Common myeloid progenitor, CD34-positive (primary cell): ENCODE measurements around the gene LRMDA.

Experiments
- CTCF ChIA-PET: fragments of 350-600 bp; sonication (Branson Sonifier 250); formaldehyde crosslinking; loops from one replicate; lab custom pipeline; 2021; ENCODE audit warnings: antibody characterized with exemption; lab: Charles Lee
- POLR2A ChIA-PET: fragments of 350-600 bp; sonication (Branson Sonifier 250); formaldehyde crosslinking; loops from one replicate; lab custom pipeline; 2021; ENCODE audit warnings: antibody characterized with exemption; lab: Charles Lee
- DNase-seq, 3 donors: peaks; one replicate each; pipeline versions ENCODE4 v3.0.0 to v3.0.0-alpha.2; 2013
- H3K27ac ChIP-seq, 2 experiments: 1 replicate in 1 of 2; 2 replicates in 1 of 2; pipeline ENCODE4 v1.7.0; 2013; ENCODE audit warnings: inconsistent platforms in 2 of 2, low read length in 2 of 2, mild to moderate bottlenecking in 2 of 2, low read depth in 1 of 2, moderate library complexity in 1 of 2; ENCODE audit not compliant: severe bottlenecking in 2 of 2, insufficient read depth in 1 of 2, poor library complexity in 1 of 2
- H3K27me3 ChIP-seq, 5 experiments: replicated peaks in 2 of 5; 1 replicate in 3 of 5; 2 replicates in 2 of 5; pipeline versions ENCODE4 v1.6.1 to v1.7.0; 2013; ENCODE audit warnings: low read length in 4 of 5, mild to moderate bottlenecking in 2 of 5, moderate library complexity in 2 of 5, inconsistent platforms in 1 of 5; ENCODE audit not compliant: insufficient read depth in 5 of 5, control insufficient read depth in 4 of 5
- H3K36me3 ChIP-seq, 4 experiments: 1 replicate in 2 of 4; 2 replicates in 2 of 4; pipeline versions ENCODE4 v1.6.1 to v1.7.0; 2013; ENCODE audit warnings: low read length in 3 of 4, control low read depth in 1 of 4, mild to moderate bottlenecking in 1 of 4; ENCODE audit not compliant: control insufficient read depth in 4 of 4, insufficient read depth in 4 of 4
- H3K4me1 ChIP-seq, 4 experiments: 1 replicate in 3 of 4; 2 replicates in 1 of 4; pipeline versions ENCODE4 v1.6.1 to v1.7.1; 2013; ENCODE audit warnings: low read length in 3 of 4, mild to moderate bottlenecking in 3 of 4, control low read depth in 1 of 4, inconsistent platforms in 1 of 4, moderate library complexity in 1 of 4; ENCODE audit not compliant: control insufficient read depth in 4 of 4, insufficient read depth in 4 of 4; ENCODE audit errors: control extremely low read depth in 1 of 4
- H3K4me3 ChIP-seq, 7 experiments: 1 replicate in 4 of 7; 2 replicates in 3 of 7; pipeline versions ENCODE4 v1.5.1 to v1.7.0; 2013; ENCODE audit warnings: mild to moderate bottlenecking in 7 of 7, low read length in 6 of 7, moderate library complexity in 6 of 7, inconsistent platforms in 2 of 7, low read depth in 2 of 7, control low read depth in 1 of 7; ENCODE audit not compliant: insufficient read depth in 4 of 7, control insufficient read depth in 1 of 7; ENCODE audit errors: extremely low read depth in 1 of 7
- H3K9me3 ChIP-seq, 5 experiments: 1 replicate in 4 of 5; 2 replicates in 1 of 5; pipeline versions ENCODE4 v1.6.1 to v1.7.1; 2013; ENCODE audit warnings: low read length in 4 of 5, mild to moderate bottlenecking in 2 of 5, inconsistent platforms in 1 of 5, low read depth in 1 of 5, moderate library complexity in 1 of 5; ENCODE audit not compliant: control insufficient read depth in 4 of 5, insufficient read depth in 2 of 5; ENCODE audit errors: control extremely low read depth in 1 of 5
- WGBS: methylation state at CpG from one replicate; pipeline ENCODE4 v1.1.5; 2013; ENCODE audit not compliant: insufficient coverage; 5-methylcytosine and 5-hydroxymethylcytosine counted together

Gene LRMDA

GRCh38 chr10:76230921-76231285 lies 799.5 kb downstream of the LRMDA start:
- Histone ChIP-seq H3K27me3 (no peaks in the 10 kb centered on the region), H3K27ac (no peak overlapping the region), H3K36me3 (no peaks in the 10 kb centered on the region), H3K4me3 (no peak overlapping the region), H3K4me1 (no peaks in the 10 kb centered on the region), H3K9me3 (no peaks in the 10 kb centered on the region)
- POLR2A ChIA-PET: no interaction called here
- no peak for DNase-seq
- CTCF ChIA-PET: no interaction called here
- no CpG with 5 or more reads among the region's 1 CpG for WGBS

- H3K27ac ChIP-seq: no peak overlapping the region
- POLR2A ChIA-PET: no interaction called here
- CTCF ChIA-PET: no interaction called here
- WGBS: no CpG with 5 or more reads among the region's 2 CpGs
- no peaks in the 10 kb centered on the region for H3K4me1 ChIP-seq
- DNase-seq: no peak
- H3K4me3 ChIP-seq: no peak overlapping the region
- no peaks in the 10 kb centered on the region for H3K27me3 ChIP-seq
- no peaks in the 10 kb centered on the region for H3K9me3 ChIP-seq
- H3K36me3 ChIP-seq: no peaks in the 10 kb centered on the region
Observed at GRCh38 chr10:76231286-76231934, 800.0 kb downstream of the LRMDA start.

- no peaks in the 10 kb centered on the region for H3K27me3 ChIP-seq
- ChIA-PET POLR2A (no interaction called here), CTCF (no interaction called here)
- no peak overlapping the region for H3K4me3 ChIP-seq
- no peak overlapping the region for H3K27ac ChIP-seq
- H3K9me3 ChIP-seq: no peaks in the 10 kb centered on the region
- WGBS: 100% methylated on average over 3 of the region's 4 CpGs
- H3K4me1 ChIP-seq: no peaks in the 10 kb centered on the region
- no peak for DNase-seq
- H3K36me3 ChIP-seq: no peaks in the 10 kb centered on the region
Observed at GRCh38 chr10:76234499-76235226, 803.2 kb downstream of the LRMDA start.

- POLR2A ChIA-PET: no interaction called here
- no peaks in the 10 kb centered on the region for H3K27me3 ChIP-seq
- no peak for DNase-seq
- no peak overlapping the region for H3K27ac ChIP-seq
- CTCF ChIA-PET: no interaction called here
- H3K4me1 ChIP-seq: no peaks in the 10 kb centered on the region
- no peaks in the 10 kb centered on the region for H3K36me3 ChIP-seq
- H3K9me3 ChIP-seq: no peaks in the 10 kb centered on the region
- H3K4me3 ChIP-seq: no peak overlapping the region
- WGBS: no CpG with 5 or more reads among the region's 2 CpGs
Observed at GRCh38 chr10:76236356-76236755, 804.9 kb downstream of the LRMDA start.

GRCh38 chr10:76242956-76243355 lies 811.5 kb downstream of the LRMDA start:
- Histone ChIP-seq H3K27me3 (no peaks in the 10 kb centered on the region), H3K9me3 (no peaks in the 10 kb centered on the region), H3K4me3 (no peak overlapping the region), H3K36me3 (no peaks in the 10 kb centered on the region), H3K4me1 (no peaks in the 10 kb centered on the region), H3K27ac (no peak overlapping the region)
- ChIA-PET CTCF (no interaction called here), POLR2A (no interaction called here)
- 94% methylated on average over 6 of the region's 8 CpGs for WGBS
- DNase-seq: no peak

- H3K27me3 ChIP-seq: no peaks in the 10 kb centered on the region
- DNase-seq: no peak
- no peaks in the 10 kb centered on the region for H3K36me3 ChIP-seq
- ChIA-PET POLR2A (interaction anchor here (0.6 kb wide), 1 partner anchor 9 kb away, joined by 3 read pairs; no protein-coding TSS in a partner anchor), CTCF (no interaction called here)
- 100% methylated on average over 3 of the region's 5 CpGs for WGBS
- H3K27ac ChIP-seq: no peak overlapping the region
- H3K4me1 ChIP-seq: no peaks in the 10 kb centered on the region
- H3K9me3 ChIP-seq: no peaks in the 10 kb centered on the region
- H3K4me3 ChIP-seq: no peak overlapping the region
Observed at GRCh38 chr10:76244061-76244686, 812.8 kb downstream of the LRMDA start.

GRCh38 chr10:76245951-76246495 lies 814.6 kb downstream of the LRMDA start:
- WGBS: 90% methylated on average over 5 of the region's 7 CpGs
- no peaks in the 10 kb centered on the region for H3K9me3 ChIP-seq
- ChIA-PET CTCF (no interaction called here), POLR2A (no interaction called here)
- H3K4me1 ChIP-seq: peaks cover 0 to 3% (median 0%) of the 10 kb centered on the region in 4 experiments
- no peak for DNase-seq
- no peak overlapping the region for H3K27ac ChIP-seq
- H3K27me3 ChIP-seq: no peaks in the 10 kb centered on the region
- H3K4me3 ChIP-seq: no peak overlapping the region
- H3K36me3 ChIP-seq: no peaks in the 10 kb centered on the region
